Calu3 (cell line): Measurements from ENCODE around the gene NKX1-2. TPM values are rescaled to one million over a fixed set of nuclear protein-coding genes. Genes with fewer than 3 reads are reported as not detected.

ENCODE experiments used
- BruUV-seq: library from RNA; stranded (reverse); fragments of 400-500 nt; replicated peaks from 2 replicates; lab custom pipeline; 2021; lab: Mats Ljungman, UMichigan
- CTCF ChIA-PET: fragments of 300-600 bp; sonication (Branson Sonifier 250); formaldehyde crosslinking; loops from one replicate; lab custom pipeline; 2022; ENCODE audit warnings: antibody characterized with exemption; lab: Charles Lee
- DNase-seq: peaks from one replicate; pipeline ENCODE4 v3.0.0; 2022
- H3K27ac Mint-ChIP-seq: one replicate; pipeline ENCODE4 v1.8.0; 2022; ENCODE audit warnings: mixed read lengths; ENCODE audit not compliant: unreplicated experiment
- H3K27me3 Mint-ChIP-seq: one replicate; pipeline ENCODE4 v1.8.0; 2022; ENCODE audit warnings: mixed read lengths; ENCODE audit not compliant: unreplicated experiment
- H3K36me3 Mint-ChIP-seq: one replicate; pipeline ENCODE4 v1.8.0; 2022; ENCODE audit warnings: mild to moderate bottlenecking, moderate library complexity, mixed read lengths; ENCODE audit not compliant: insufficient read depth, unreplicated experiment
- H3K4me1 Mint-ChIP-seq: one replicate; pipeline ENCODE4 v1.8.0; 2022; ENCODE audit warnings: mild to moderate bottlenecking, low read depth, mixed read lengths; ENCODE audit not compliant: unreplicated experiment
- H3K4me3 Mint-ChIP-seq: one replicate; pipeline ENCODE4 v1.8.0; 2022; ENCODE audit warnings: mild to moderate bottlenecking, low read depth, moderate library complexity, mixed read lengths; ENCODE audit not compliant: unreplicated experiment
- H3K9me3 Mint-ChIP-seq: one replicate; pipeline ENCODE4 v1.8.0; 2022; ENCODE audit warnings: low read depth, mixed read lengths; ENCODE audit not compliant: unreplicated experiment
- intact Hi-C: fragments of 100-400 bp; cut with micrococcal nuclease; formaldehyde crosslinking; loops from one replicate; pipeline ENCODE4 v1.10.0; 2022; ENCODE audit not compliant: unreplicated experiment
- total RNA-seq: library from RNA; stranded (reverse); gene quantifications from 2 replicates; pipeline ENCODE4 v1.2.3, GENCODE V29; 2022
- TF ChIP-seq, protein P1 (sequence below): fragments of 200-600 bp; IDR thresholded peaks from one replicate; pipeline ENCODE4 v1.8.0; 2022; ENCODE audit warnings: antibody characterized with exemption; ENCODE audit not compliant: unreplicated experiment

The NKX1-2 gene
- total RNA-seq, 1 experiment from 2014 or later, result not detected

DNA sequence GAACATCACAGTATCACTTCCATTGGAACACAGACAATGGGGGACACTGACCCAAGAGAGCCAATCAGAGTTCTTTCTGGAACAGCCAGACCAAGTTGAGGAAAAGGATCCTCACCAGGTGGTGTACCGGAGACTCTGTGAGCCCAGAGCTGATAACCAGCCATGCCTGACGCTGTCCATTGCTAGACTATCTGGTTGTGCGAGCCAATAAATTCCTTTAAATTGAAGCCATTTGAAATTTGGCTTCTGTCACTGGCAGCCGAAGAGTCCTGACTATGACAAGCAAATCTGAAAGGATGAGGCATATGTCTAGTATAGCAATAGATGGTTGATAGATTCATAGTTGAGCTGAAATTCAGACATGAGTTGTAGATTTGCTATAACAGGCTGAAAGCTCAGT is 8.6 kb upstream of the NKX1-2 start:
- Mint-ChIP-seq H3K36me3 (peaks cover 12% of the 10 kb centered on the region), H3K4me1 (peaks cover 31% of the 10 kb centered on the region), H3K27me3 (peaks cover 31% of the 10 kb centered on the region), H3K4me3 (no peak overlapping the region), H3K9me3 (no peaks in the 10 kb centered on the region), H3K27ac (no peak overlapping the region)
- intact Hi-C loops, result no loop called here
- no TSS peak for BruUV-seq
- TF ChIP-seq, protein P1, sequence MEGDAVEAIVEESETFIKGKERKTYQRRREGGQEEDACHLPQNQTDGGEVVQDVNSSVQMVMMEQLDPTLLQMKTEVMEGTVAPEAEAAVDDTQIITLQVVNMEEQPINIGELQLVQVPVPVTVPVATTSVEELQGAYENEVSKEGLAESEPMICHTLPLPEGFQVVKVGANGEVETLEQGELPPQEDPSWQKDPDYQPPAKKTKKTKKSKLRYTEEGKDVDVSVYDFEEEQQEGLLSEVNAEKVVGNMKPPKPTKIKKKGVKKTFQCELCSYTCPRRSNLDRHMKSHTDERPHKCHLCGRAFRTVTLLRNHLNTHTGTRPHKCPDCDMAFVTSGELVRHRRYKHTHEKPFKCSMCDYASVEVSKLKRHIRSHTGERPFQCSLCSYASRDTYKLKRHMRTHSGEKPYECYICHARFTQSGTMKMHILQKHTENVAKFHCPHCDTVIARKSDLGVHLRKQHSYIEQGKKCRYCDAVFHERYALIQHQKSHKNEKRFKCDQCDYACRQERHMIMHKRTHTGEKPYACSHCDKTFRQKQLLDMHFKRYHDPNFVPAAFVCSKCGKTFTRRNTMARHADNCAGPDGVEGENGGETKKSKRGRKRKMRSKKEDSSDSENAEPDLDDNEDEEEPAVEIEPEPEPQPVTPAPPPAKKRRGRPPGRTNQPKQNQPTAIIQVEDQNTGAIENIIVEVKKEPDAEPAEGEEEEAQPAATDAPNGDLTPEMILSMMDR, result no peak
- no peak for DNase-seq
- CTCF ChIA-PET, result no interaction called here

DNA sequence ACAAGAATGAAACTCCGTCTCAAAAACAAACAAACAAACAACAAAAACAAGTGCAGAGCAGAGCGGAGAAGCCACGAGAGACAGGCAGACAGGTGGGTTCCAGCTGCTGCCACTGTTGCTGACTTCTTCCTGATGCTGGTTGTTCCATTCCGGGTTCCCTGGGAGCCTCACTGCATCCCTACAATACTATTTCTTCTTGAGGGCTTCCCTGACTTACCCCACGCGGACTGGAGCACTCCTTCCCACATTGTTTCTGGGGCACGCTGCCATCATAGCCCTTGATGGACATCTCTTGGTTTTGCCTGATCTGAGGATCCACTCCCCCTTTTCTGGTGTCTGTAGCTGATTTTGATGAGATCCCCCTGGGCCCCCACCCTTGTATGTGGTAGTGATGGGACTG is 5.6 kb upstream of the NKX1-2 start:
- no TSS peak for BruUV-seq
- no peaks in the 10 kb centered on the region for H3K36me3 Mint-ChIP-seq
- intact Hi-C loops, result no loop called here
- no peak for DNase-seq
- CTCF ChIA-PET, result interaction anchor here (0.6 kb wide), 1 partner anchor 308 kb away, joined by 3 read pairs; no protein-coding TSS in a partner anchor
- TF ChIP-seq, protein P1, result no peak
- H3K9me3 Mint-ChIP-seq, result no peaks in the 10 kb centered on the region
- no peak overlapping the region for H3K27ac Mint-ChIP-seq
- H3K27me3 Mint-ChIP-seq, result peaks cover 52% of the 10 kb centered on the region
- H3K4me1 Mint-ChIP-seq, result peaks cover 23% of the 10 kb centered on the region
- H3K4me3 Mint-ChIP-seq, result no peak overlapping the region

DNA sequence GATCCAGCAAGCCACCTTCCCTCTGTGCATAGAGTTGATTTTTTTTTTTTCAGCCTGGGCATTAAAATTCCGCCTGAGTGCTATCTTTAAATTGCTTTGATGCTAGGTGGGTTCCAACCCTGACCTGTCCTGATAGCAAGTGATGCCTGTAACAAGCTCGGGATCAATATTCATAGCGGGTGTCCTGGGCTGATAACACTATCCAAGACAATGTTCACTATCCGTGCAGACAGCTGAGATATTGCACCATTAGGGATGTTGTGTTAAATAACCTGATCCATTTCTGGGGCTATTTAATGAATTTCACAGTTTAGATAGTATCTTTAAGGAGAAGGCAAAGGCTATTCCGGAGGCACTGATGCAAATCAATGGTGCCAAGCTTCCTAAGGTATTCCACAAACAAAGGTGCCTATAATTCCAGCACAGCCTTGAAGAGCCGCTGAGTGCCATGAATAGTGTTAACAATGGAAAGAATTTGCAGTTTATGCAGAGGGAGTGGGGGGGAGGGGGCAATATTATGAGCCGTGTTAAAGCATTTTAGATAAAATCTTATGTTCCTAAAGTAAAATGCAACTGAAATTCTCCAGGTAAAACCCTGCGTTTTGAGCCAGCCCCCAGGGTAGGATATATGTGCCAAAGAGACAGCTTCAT is 4.2 kb upstream of the NKX1-2 start:
- H3K27me3 Mint-ChIP-seq, result peaks cover 65% of the 10 kb centered on the region
- intact Hi-C loops, result no loop called here
- TF ChIP-seq, protein P1, result no peak
- CTCF ChIA-PET, result no interaction called here
- no peak overlapping the region for H3K27ac Mint-ChIP-seq
- DNase-seq, result no peak
- peaks cover 18% of the 10 kb centered on the region for H3K4me1 Mint-ChIP-seq
- no peaks in the 10 kb centered on the region for H3K36me3 Mint-ChIP-seq
- no peaks in the 10 kb centered on the region for H3K9me3 Mint-ChIP-seq
- H3K4me3 Mint-ChIP-seq, result no peak overlapping the region
- no TSS peak for BruUV-seq

DNA sequence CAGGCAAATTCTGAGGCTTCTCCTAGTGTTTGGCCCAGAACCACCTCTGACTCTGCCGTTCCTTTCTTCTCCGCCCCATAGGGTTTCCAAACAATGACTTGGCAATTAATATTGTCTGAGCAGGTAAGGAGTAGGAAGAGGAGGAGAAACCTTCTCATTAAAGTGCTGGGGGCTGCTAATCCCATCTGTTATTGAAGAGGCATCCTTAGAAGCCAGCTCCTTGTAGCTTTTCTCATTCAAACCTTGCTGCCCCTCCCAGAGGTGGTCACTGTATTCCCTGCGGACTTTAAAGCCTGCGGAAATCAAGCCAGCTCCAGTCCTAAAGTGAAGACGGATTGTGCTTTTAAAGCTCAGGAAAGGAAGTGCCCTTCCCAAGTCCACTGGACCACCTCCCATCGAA is 1.4 kb upstream of the NKX1-2 start:
- H3K27me3 Mint-ChIP-seq, result peaks cover 87% of the 10 kb centered on the region
- H3K9me3 Mint-ChIP-seq, result no peaks in the 10 kb centered on the region
- DNase-seq, result no peak
- peaks cover 10% of the 10 kb centered on the region for H3K4me1 Mint-ChIP-seq
- intact Hi-C loops, result no loop called here
- no peak overlapping the region for H3K27ac Mint-ChIP-seq
- H3K36me3 Mint-ChIP-seq, result no peaks in the 10 kb centered on the region
- no peak overlapping the region for H3K4me3 Mint-ChIP-seq
- TF ChIP-seq, protein P1, result no peak
- BruUV-seq, result no TSS peak
- CTCF ChIA-PET, result no interaction called here
